22Rv1 (cell line): ENCODE data around the gene MLF2.

ENCODE experiments used
- CTCF ChIP-seq: fragments of 450-650 bp; IDR thresholded peaks from 2 replicates; pipeline ENCODE4 v1.5.1; 2017; ENCODE audit warnings: mild to moderate bottlenecking
- ZFX ChIP-seq: fragments of 450-650 bp; IDR thresholded peaks from 2 replicates; pipeline ENCODE4 v1.6.1; 2017; ENCODE audit warnings: antibody characterized with exemption, borderline replicate concordance

GRCh38 chr12:6729186-6729585, 23.8 kb downstream of the MLF2 start:
- TF ChIP-seq CTCF (no peak), ZFX (no peak)
